Parathyroid adenoma (tissue), 2 donors: ENCODE measurements around the gene ARHGEF4.

Source experiments
- H2AFZ ChIP-seq: fragments of 300-600 bp; sonication (generic); one replicate; pipeline ENCODE4 v1.7.0; 2017; ENCODE audit warnings: antibody characterized with exemption, mild to moderate bottlenecking
- H3K27ac ChIP-seq: fragments of 300-600 bp; sonication (generic); one replicate; pipeline ENCODE4 v1.7.0; 2017
- H3K27me3 ChIP-seq: fragments of 300-600 bp; sonication (generic); one replicate; pipeline ENCODE4 v1.7.0; 2017; ENCODE audit warnings: low read length; ENCODE audit not compliant: control insufficient read depth, insufficient read depth
- H3K36me3 ChIP-seq: fragments of 300-600 bp; sonication (generic); one replicate; pipeline ENCODE4 v1.7.0; 2017; ENCODE audit warnings: low read length; ENCODE audit not compliant: control insufficient read depth, insufficient read depth
- H3K4me1 ChIP-seq: fragments of 300-600 bp; sonication (generic); one replicate; pipeline ENCODE4 v1.7.0; 2017; ENCODE audit warnings: control low read depth
- H3K4me2 ChIP-seq: fragments of 300-600 bp; sonication (generic); one replicate; pipeline ENCODE4 v1.7.0; 2017; ENCODE audit warnings: low read length
- H3K4me3 ChIP-seq: fragments of 300-600 bp; sonication (generic); one replicate; pipeline ENCODE4 v1.7.0; 2017; ENCODE audit warnings: low read depth, low read length
- H3K79me2 ChIP-seq: fragments of 300-600 bp; sonication (generic); one replicate; pipeline ENCODE4 v1.7.0; 2017; ENCODE audit warnings: control low read depth
- H3K9ac ChIP-seq: fragments of 300-600 bp; sonication (generic); one replicate; pipeline ENCODE4 v1.7.0; 2017; ENCODE audit warnings: mild to moderate bottlenecking
- H3K9me3 ChIP-seq: fragments of 300-600 bp; sonication (generic); one replicate; pipeline ENCODE4 v1.7.0; 2017; ENCODE audit warnings: low read length; ENCODE audit not compliant: control insufficient read depth
- CTCF ChIP-seq: fragments of 300-600 bp; sonication (generic); IDR thresholded peaks from one replicate; pipeline ENCODE4 v1.7.0; 2017; ENCODE audit warnings: antibody characterized with exemption, mild to moderate bottlenecking
- donor health status: primary hyperparathyroidism.

ARHGEF4 gene

GRCh38 chr2:130869441-130870160 lies 32.9 kb downstream of the ARHGEF4 start:
- no peak for TF ChIP-seq CTCF
- Histone ChIP-seq H2AFZ (no peak overlapping the region), H3K36me3 (no peaks in the 10 kb centered on the region), H3K9me3 (no peaks in the 10 kb centered on the region), H3K27ac (no peak overlapping the region), H3K27me3 (no peaks in the 10 kb centered on the region), H3K79me2 (no peaks in the 10 kb centered on the region), H3K4me3 (no peak overlapping the region), H3K9ac (no peak overlapping the region), H3K4me1 (no peaks in the 10 kb centered on the region), H3K4me2 (no peak overlapping the region)

GRCh38 chr2:130870161-130870485 lies 33.4 kb downstream of the ARHGEF4 start:
- H3K4me3 ChIP-seq: no peak overlapping the region
- H3K4me1 ChIP-seq: no peaks in the 10 kb centered on the region
- no peaks in the 10 kb centered on the region for H3K79me2 ChIP-seq
- H3K9ac ChIP-seq: no peak overlapping the region
- no peaks in the 10 kb centered on the region for H3K27me3 ChIP-seq
- TF ChIP-seq CTCF: no peak
- no peaks in the 10 kb centered on the region for H3K9me3 ChIP-seq
- H2AFZ ChIP-seq: no peak overlapping the region
- H3K4me2 ChIP-seq: no peak overlapping the region
- no peaks in the 10 kb centered on the region for H3K36me3 ChIP-seq
- H3K27ac ChIP-seq: no peak overlapping the region

- H3K27ac ChIP-seq: no peak overlapping the region
- H3K27me3 ChIP-seq: no peaks in the 10 kb centered on the region
- H3K79me2 ChIP-seq: no peaks in the 10 kb centered on the region
- no peak overlapping the region for H2AFZ ChIP-seq
- no peak overlapping the region for H3K4me3 ChIP-seq
- H3K9ac ChIP-seq: no peak overlapping the region
- no peak overlapping the region for H3K4me2 ChIP-seq
- no peaks in the 10 kb centered on the region for H3K4me1 ChIP-seq
- TF ChIP-seq CTCF: no peak
- H3K9me3 ChIP-seq: no peaks in the 10 kb centered on the region
- H3K36me3 ChIP-seq: no peaks in the 10 kb centered on the region
These were observed 34.1 kb downstream of the ARHGEF4 start for GRCh38 chr2:130870779-130871178.

- no peak for TF ChIP-seq CTCF
- no peaks in the 10 kb centered on the region for H3K27me3 ChIP-seq
- H3K4me1 ChIP-seq: no peaks in the 10 kb centered on the region
- H3K36me3 ChIP-seq: no peaks in the 10 kb centered on the region
- H3K27ac ChIP-seq: no peak overlapping the region
- H3K79me2 ChIP-seq: no peaks in the 10 kb centered on the region
- no peak overlapping the region for H2AFZ ChIP-seq
- no peaks in the 10 kb centered on the region for H3K9me3 ChIP-seq
- H3K9ac ChIP-seq: no peak overlapping the region
- no peak overlapping the region for H3K4me2 ChIP-seq
- H3K4me3 ChIP-seq: no peak overlapping the region
These were observed 35.4 kb downstream of the ARHGEF4 start for GRCh38 chr2:130871843-130872740.
